Pancreas (tissue), 10 donors: ENCODE results near the gene CNTN5. TPM values are rescaled to one million over a fixed set of nuclear protein-coding genes. Genes with fewer than 3 reads are reported as not detected.

ENCODE experiments used
- ATAC-seq, 4 donors: fragments of 200-7000 bp; cut with Tn5 transposase; one replicate each; pipeline versions ENCODE4 v1.8.0 to v1.9.1; 2020; ENCODE audit warnings: mild to moderate bottlenecking in 4 of 4, moderate library complexity in 4 of 4
- DNase-seq, 6 donors: peaks; one replicate each; pipeline ENCODE4 v3.0.0-alpha.2; 2020
- FAIRE-seq: peaks from 2 replicates; lab custom pipeline; 2012; peaks lifted over from hg19 to GRCh38; lab: Jason Lieb, UNC
- H3K27ac ChIP-seq, 4 donors: fragments of 200-600 bp; sonication (generic); 1 replicate in 3 of 4; 2 replicates in 1 of 4; pipeline versions ENCODE4 v1.5.0 to v1.8.0; 2020
- H3K27me3 ChIP-seq, 4 donors: fragments of 200-600 bp; one replicate each; pipeline ENCODE4 v1.8.0; 2021
- H3K36me3 ChIP-seq, 3 donors: fragments of 200-600 bp; sonication (generic) in 1 of 3; one replicate each; pipeline versions ENCODE4 v1.5.0 to v1.8.0; 2020 to 2021
- H3K4me1 ChIP-seq, 3 donors: fragments of 200-600 bp; one replicate each; pipeline ENCODE4 v1.8.0; 2021
- H3K4me3 ChIP-seq, 4 donors: fragments of 200-600 bp; sonication (generic) in 2 of 4; one replicate each; pipeline versions ENCODE4 v1.5.0 to v1.8.0; 2020 to 2021
- H3K9me3 ChIP-seq, 4 donors: fragments of 200-600 bp; one replicate each; pipeline ENCODE4 v1.8.0; 2021
- WGBS, 2 donors: extraction: QIAGEN DNeasy Blood & Tissue Kit; methylation state at CpG; one replicate each; pipeline ENCODE4 v1.1.7; 2013; 5-methylcytosine and 5-hydroxymethylcytosine counted together
- intact Hi-C, 3 donors: fragments of 100-400 bp; cut with DNase I; formaldehyde crosslinking; loops; one replicate each; pipeline versions ENCODE4 v1.11.1 to v1.14.2; 2022
- polyA plus RNA-seq, 2 donors: library from polyadenylated mRNA; stranded (reverse); fragments of 200-250 nt; gene quantifications; one replicate each; pipeline ENCODE4 v1.2.3, GENCODE V29; 2013
- total RNA-seq, 6 donors: library from RNA; stranded (reverse); fragmentation: NEBNext Ultra II Directional in 4 of 6; extraction: Animal tissue kit (Norgen Biotek cat#: 25700) in 4 of 6; gene quantifications; one replicate each; pipeline versions ENCODE4 v1.2.1 to v1.2.4, GENCODE V29; 2021 to 2023
- TF ChIP-seq, protein P1 (sequence below), 4 donors: fragments of 200-600 bp; sonication (generic) in 3 of 4; IDR thresholded peaks; one replicate each; pipeline versions ENCODE4 v1.5.0 to v1.8.0; 2021; ENCODE audit warnings: antibody characterized with exemption in 4 of 4
- donor health status: healthy with polysubstance abuse.
- donor health status: DM: no; HTN: no; CAD: no; lungs with moderate emphysema.
- donor health status: DM: no; HTN: no; CAD: no.
- donor health status: control.
- donor health status: control.
- donor health status: Bipolar disorder and iron deficiency.
- donor health status: DM: yes; HTN: yes; CAD: no.
- donor health status: DM: no; HTN: no; CAD: no.
- donor health status: DM: no; HTN: no; CAD: no.
- donor health status: DM: yes; HTN: yes; CAD: no.

CNTN5 gene
- total and polyA plus RNA-seq, 8 donors = 0.11 to 1.2 (median 0.58) TPM

DNA sequence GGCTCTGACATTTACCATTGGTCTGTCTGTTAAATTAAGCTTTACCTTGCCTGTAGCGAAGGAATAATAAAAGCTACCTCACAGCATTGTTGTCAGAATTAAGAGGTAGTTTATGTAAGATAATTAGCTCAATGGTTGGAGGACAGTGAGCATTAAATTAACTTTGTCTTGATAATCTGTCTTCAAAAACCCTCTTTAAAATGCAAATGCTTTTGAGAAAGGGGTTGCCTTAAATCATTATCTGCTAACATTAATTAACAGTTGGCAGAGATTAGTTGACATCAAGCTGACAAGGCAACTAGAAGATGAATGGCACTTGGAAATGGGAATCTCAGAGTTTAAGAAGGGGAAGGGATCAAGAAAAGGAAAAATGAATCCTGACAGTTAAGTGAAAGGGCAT, 905.2 kb downstream of the CNTN5 start:
- intact Hi-C loops = no loop called here
- FAIRE-seq (no peak), DNase-seq (no peak), ATAC-seq (no peak)
- H3K36me3 ChIP-seq = no peaks in the 10 kb centered on the region
- H3K4me1 ChIP-seq = peaks cover 0 to 3% (median 0%) of the 10 kb centered on the region in 3 donors
- no peak overlapping the region for H3K4me3 ChIP-seq
- no peaks in the 10 kb centered on the region for H3K27me3 ChIP-seq
- TF ChIP-seq, protein P1, sequence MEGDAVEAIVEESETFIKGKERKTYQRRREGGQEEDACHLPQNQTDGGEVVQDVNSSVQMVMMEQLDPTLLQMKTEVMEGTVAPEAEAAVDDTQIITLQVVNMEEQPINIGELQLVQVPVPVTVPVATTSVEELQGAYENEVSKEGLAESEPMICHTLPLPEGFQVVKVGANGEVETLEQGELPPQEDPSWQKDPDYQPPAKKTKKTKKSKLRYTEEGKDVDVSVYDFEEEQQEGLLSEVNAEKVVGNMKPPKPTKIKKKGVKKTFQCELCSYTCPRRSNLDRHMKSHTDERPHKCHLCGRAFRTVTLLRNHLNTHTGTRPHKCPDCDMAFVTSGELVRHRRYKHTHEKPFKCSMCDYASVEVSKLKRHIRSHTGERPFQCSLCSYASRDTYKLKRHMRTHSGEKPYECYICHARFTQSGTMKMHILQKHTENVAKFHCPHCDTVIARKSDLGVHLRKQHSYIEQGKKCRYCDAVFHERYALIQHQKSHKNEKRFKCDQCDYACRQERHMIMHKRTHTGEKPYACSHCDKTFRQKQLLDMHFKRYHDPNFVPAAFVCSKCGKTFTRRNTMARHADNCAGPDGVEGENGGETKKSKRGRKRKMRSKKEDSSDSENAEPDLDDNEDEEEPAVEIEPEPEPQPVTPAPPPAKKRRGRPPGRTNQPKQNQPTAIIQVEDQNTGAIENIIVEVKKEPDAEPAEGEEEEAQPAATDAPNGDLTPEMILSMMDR (IDR thresholded peaks at IDR 0.05) = no peak
- WGBS, 2 donors = 0% methylated on average over 1 of the region's 1 CpG
- no peak overlapping the region for H3K27ac ChIP-seq
- no peaks in the 10 kb centered on the region for H3K9me3 ChIP-seq

DNA sequence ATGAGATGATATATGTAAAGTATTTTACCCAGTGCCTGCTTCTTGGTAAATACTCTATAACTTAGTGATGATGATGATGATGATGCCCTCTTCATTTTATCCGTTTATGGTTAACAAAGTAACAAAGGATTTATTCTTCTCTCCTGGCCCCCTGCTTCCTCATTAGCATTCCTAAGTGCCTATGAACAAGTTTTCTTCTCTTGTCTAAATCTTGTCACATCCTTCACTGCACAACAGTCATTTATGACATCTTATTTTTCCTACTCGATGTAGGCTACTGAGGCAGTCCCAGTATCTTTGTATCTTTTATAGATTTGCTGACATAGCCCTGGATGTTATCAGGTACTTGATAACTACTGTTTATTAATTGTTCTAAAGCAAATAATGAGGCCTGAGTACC, 911.9 kb downstream of the CNTN5 start:
- Histone ChIP-seq H3K27ac (no peak overlapping the region), H3K9me3 (no peaks in the 10 kb centered on the region), H3K36me3 (no peaks in the 10 kb centered on the region), H3K27me3 (no peaks in the 10 kb centered on the region), H3K4me1 (peaks cover 0 to 7% (median 6%) of the 10 kb centered on the region in 3 donors), H3K4me3 (no peak overlapping the region)
- intact Hi-C loops = no loop called here
- FAIRE-seq (no peak), DNase-seq (no peak), ATAC-seq (no peak)
- TF ChIP-seq, protein P1 (IDR thresholded peaks at IDR 0.05) = no peak
- 32 to 38% methylated on average over 2 of the region's 2 CpGs for WGBS, 2 donors

DNA sequence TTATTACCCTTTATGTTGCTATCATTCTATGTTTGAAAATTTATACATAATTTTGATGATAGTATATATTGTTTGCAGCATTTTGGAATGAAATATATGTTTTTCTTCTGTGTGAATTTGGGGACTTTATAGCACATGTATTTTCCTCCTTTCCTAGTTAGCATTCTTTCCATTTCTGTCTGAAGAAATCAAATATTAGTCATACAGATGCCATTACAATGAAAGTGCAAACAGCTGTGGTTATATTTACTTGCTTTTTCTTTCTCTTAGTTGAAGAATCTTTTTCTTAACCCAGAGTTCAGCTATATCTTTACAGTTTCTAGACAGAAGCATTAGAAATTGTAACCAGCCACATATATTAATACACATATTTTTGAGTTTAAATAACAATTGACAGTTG, 913.3 kb downstream of the CNTN5 start:
- no peak overlapping the region for H3K4me3 ChIP-seq
- intact Hi-C loops = no loop called here
- DNase-seq = no peak

DNA sequence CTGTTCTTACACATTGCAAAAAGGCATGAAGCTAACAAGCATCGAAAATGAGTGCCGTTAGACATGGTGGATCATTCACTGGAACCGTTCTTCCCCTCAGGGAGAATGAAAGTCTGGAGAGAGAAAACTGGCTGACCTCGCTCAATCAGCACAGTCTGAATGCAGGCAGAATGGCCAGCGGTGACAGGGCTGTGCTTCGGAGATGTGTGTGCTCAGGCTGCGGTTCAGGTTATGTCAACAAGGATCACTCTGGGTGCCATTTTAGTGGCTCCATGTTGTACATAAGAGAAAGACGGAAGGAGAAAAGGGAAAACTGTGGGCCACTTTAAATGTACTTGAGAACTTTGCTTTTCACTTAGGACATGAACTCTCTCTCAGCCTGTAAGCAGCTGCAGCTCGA, 916.6 kb downstream of the CNTN5 start:
- peaks cover 0 to 3% (median 0%) of the 10 kb centered on the region in 3 donors for H3K4me1 ChIP-seq
- intact Hi-C loops = no loop called here
- TF ChIP-seq, protein P1 (IDR thresholded peaks at IDR 0.05) = no peak
- H3K36me3 ChIP-seq = no peaks in the 10 kb centered on the region
- no peak for ATAC-seq
- no peaks in the 10 kb centered on the region for H3K9me3 ChIP-seq
- H3K27me3 ChIP-seq = no peaks in the 10 kb centered on the region
- no peak overlapping the region for H3K4me3 ChIP-seq
- no peak overlapping the region for H3K27ac ChIP-seq
- no peak for FAIRE-seq
- WGBS, 2 donors = 81 to 84% methylated on average over 9 of the region's 9 CpGs
- no peak for DNase-seq

More for the DNA sequence above, 913.3 kb downstream of the CNTN5 start:
- Histone ChIP-seq H3K27ac (no peak overlapping the region), H3K36me3 (no peaks in the 10 kb centered on the region), H3K9me3 (no peaks in the 10 kb centered on the region), H3K27me3 (no peaks in the 10 kb centered on the region), H3K4me1 (peaks cover 0 to 7% (median 6%) of the 10 kb centered on the region in 3 donors)
- ATAC-seq = peak in 2 of 4 donors; percentile 52 to 68
- no peak for FAIRE-seq
- TF ChIP-seq, protein P1 (IDR thresholded peaks at IDR 0.05) = no peak

DNA sequence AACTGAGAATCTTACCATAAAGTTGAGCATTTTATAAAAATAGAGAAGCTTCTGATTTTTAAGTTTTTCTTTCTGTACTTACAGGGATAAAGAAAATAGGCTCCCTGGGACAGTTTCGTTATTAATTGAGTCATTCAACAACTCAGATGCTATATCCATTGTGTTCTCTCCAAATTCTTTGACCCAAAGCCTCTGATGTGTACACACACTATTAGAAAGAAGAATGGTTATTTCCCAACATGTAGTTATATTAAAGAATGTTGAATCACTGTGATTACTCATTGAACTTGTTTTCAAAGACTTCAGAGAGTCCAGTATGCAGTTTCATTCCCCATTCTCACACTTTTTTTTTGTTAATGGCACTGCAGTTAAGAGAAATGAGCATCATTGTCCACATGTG, 932.1 kb downstream of the CNTN5 start:
- Histone ChIP-seq H3K9me3 (no peaks in the 10 kb centered on the region), H3K27me3 (no peaks in the 10 kb centered on the region), H3K4me3 (no peak overlapping the region), H3K27ac (no peak overlapping the region), H3K36me3 (no peaks in the 10 kb centered on the region), H3K4me1 (no peaks in the 10 kb centered on the region)
- no peak for DNase-seq
- no peak for ATAC-seq
- WGBS, 2 donors = 93 to 95% methylated on average over 1 of the region's 1 CpG
- no peak for FAIRE-seq
- intact Hi-C loops = no loop called here
- TF ChIP-seq, protein P1 (IDR thresholded peaks at IDR 0.05) = no peak
